GM23338 (cell line): ENCODE measurements around the gene ABHD10.

Experiments used
- CREB1 ChIP-seq: fragments of 250-450 bp; sonication (Bioruptor Pico); IDR thresholded peaks from 2 replicates; pipeline ENCODE4 v1.5.0; 2020; ENCODE audit warnings: low read depth, mild to moderate bottlenecking, moderate library complexity
- CTCF ChIP-seq, 2 experiments: fragments of 200-600 bp in 1 of 2; sonication (generic) in 1 of 2; conservative IDR thresholded peaks; 2 replicates each; pipeline versions ENCODE4 v1.5.1 to v1.6.1; 2016 to 2017; ENCODE audit warnings: antibody characterized with exemption in 2 of 2, low read depth in 2 of 2, mild to moderate bottlenecking in 2 of 2, moderate library complexity in 1 of 2
- EZH2 ChIP-seq: fragments of 200-600 bp; sonication (generic); IDR thresholded peaks from one replicate; pipeline ENCODE4 v1.8.0; 2017; ENCODE audit warnings: antibody characterized with exemption, mild to moderate bottlenecking, low read depth; ENCODE audit not compliant: unreplicated experiment
- EZH2phosphoT487 ChIP-seq: fragments of 200-600 bp; sonication (generic); IDR thresholded peaks from one replicate; pipeline ENCODE4 v1.8.1; 2018; ENCODE audit warnings: antibody characterized with exemption; ENCODE audit not compliant: unreplicated experiment
- JUNB ChIP-seq: IDR thresholded peaks from one replicate; pipeline ENCODE4 v1.6.1; 2016; ENCODE audit warnings: antibody characterized with exemption; ENCODE audit not compliant: unreplicated experiment
- POLR2AphosphoS5 ChIP-seq: IDR thresholded peaks from 2 replicates; pipeline ENCODE4 v1.6.1; 2016; ENCODE audit warnings: antibody characterized with exemption, low read depth
- STAT1 ChIP-seq: IDR thresholded peaks from one replicate; pipeline ENCODE4 v1.6.1; 2016; ENCODE audit warnings: antibody characterized with exemption; ENCODE audit not compliant: unreplicated experiment
- ZNF114 ChIP-seq: fragments of 250-450 bp; sonication (Bioruptor Pico); IDR thresholded peaks from 2 replicates; pipeline ENCODE4 v1.5.0; 2020; ENCODE audit warnings: mild to moderate bottlenecking, moderate library complexity
- TF ChIP-seq, protein P1 (sequence below): IDR thresholded peaks from one replicate; pipeline ENCODE4 v1.6.1; 2018; ENCODE audit warnings: antibody characterized with exemption; ENCODE audit not compliant: unreplicated experiment

- TF ChIP-seq CTCF (conservative IDR thresholded peaks at IDR 0.05; ENCODE audit: low read depth in 2 of 2) = no peak
- no peak for TF ChIP-seq POLR2AphosphoS5
- no peak for TF ChIP-seq EZH2
- TF ChIP-seq ZNF114 (CRISPR knock-in tag) = no peak
- no peak for TF ChIP-seq STAT1
- no peak for TF ChIP-seq EZH2phosphoT487
- no peak for TF ChIP-seq JUNB
- TF ChIP-seq, protein P1, sequence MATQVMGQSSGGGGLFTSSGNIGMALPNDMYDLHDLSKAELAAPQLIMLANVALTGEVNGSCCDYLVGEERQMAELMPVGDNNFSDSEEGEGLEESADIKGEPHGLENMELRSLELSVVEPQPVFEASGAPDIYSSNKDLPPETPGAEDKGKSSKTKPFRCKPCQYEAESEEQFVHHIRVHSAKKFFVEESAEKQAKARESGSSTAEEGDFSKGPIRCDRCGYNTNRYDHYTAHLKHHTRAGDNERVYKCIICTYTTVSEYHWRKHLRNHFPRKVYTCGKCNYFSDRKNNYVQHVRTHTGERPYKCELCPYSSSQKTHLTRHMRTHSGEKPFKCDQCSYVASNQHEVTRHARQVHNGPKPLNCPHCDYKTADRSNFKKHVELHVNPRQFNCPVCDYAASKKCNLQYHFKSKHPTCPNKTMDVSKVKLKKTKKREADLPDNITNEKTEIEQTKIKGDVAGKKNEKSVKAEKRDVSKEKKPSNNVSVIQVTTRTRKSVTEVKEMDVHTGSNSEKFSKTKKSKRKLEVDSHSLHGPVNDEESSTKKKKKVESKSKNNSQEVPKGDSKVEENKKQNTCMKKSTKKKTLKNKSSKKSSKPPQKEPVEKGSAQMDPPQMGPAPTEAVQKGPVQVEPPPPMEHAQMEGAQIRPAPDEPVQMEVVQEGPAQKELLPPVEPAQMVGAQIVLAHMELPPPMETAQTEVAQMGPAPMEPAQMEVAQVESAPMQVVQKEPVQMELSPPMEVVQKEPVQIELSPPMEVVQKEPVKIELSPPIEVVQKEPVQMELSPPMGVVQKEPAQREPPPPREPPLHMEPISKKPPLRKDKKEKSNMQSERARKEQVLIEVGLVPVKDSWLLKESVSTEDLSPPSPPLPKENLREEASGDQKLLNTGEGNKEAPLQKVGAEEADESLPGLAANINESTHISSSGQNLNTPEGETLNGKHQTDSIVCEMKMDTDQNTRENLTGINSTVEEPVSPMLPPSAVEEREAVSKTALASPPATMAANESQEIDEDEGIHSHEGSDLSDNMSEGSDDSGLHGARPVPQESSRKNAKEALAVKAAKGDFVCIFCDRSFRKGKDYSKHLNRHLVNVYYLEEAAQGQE = no peak
- no peak for TF ChIP-seq CREB1 (CRISPR knock-in tag)
These were observed 22.4 kb upstream of the ABHD10 start for GRCh38 chr3:111956449-111956848.
